Left lobe of liver (tissue), 2 donors: Measurements from ENCODE around the gene SPECC1L. TPM values are rescaled to one million over a fixed set of nuclear protein-coding genes. Genes with fewer than 3 reads are reported as not detected.

Source experiments
- ATAC-seq: fragments of 200-7000 bp; cut with Tn5 transposase; one replicate; pipeline ENCODE4 v1.9.1; 2020; ENCODE audit warnings: mild to moderate bottlenecking, moderate library complexity
- DNase-seq: peaks from one replicate; pipeline ENCODE4 v3.0.0-alpha.2; 2020; ENCODE audit warnings: low spot score
- total RNA-seq: library from RNA; stranded (reverse); gene quantifications from one replicate; pipeline ENCODE4 v1.2.1, GENCODE V29; 2021
- donor health status: DM: no; HTN: no; CAD: no; lungs with moderate emphysema.
- donor health status: DM: no; HTN: yes; CAD: no.

The SPECC1L gene
- total RNA-seq, 1 donor from 2014 or later, result 25.2 TPM

DNA sequence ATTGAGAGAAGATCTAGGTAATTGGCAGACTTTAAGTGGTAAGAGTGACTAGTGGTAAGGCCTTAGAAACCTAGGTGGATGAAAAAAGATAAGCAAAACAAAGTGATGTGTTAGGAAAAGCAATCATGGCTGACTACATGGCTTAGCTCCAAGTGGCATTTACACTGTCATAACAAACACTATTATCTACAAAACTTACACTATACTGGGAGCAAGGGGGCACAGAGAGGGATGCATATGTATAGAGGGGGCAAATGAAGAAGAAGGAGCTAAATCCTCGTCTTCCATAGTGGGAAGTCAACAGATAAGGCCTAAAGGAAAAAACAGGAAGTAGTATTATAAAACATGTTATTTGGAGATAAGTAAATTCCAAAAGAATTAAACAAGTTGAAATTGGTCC, 189.3 kb downstream of the SPECC1L start:
- ATAC-seq (no peak), DNase-seq (no peak)

DNA sequence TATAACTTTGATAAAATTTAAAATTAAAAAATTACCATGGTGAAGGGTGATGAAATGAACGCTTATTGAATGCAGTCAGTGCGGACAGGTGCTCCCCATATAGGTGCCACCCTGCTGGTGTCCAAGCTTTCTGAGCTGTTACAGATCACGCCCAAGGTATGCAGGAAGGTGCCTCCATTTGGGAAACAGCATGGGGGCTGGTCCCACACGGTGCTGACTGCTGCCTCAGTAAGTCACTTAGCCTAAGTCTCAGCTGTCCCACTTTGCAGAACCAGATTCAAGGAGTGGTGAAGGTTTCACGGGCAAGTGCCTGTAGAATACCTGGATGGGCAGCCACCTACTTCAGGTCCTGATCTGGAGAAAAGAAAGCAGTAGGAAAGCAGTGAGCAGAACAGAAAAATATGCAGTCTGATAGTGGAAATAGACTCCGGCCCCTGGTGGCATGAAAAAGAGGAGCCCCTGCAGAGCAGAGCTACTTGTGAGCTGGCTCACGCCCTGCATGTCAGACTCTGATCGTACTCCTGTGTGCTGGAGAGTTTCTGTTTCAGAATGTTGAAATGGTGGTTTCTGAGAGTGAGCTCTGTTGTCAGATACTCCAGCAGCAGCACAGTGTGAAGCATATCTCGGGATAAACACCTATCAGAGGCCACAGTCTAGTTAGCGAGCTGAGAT, 189.9 kb downstream of the SPECC1L start:
- no peak for ATAC-seq
- DNase-seq, result no peak

DNA sequence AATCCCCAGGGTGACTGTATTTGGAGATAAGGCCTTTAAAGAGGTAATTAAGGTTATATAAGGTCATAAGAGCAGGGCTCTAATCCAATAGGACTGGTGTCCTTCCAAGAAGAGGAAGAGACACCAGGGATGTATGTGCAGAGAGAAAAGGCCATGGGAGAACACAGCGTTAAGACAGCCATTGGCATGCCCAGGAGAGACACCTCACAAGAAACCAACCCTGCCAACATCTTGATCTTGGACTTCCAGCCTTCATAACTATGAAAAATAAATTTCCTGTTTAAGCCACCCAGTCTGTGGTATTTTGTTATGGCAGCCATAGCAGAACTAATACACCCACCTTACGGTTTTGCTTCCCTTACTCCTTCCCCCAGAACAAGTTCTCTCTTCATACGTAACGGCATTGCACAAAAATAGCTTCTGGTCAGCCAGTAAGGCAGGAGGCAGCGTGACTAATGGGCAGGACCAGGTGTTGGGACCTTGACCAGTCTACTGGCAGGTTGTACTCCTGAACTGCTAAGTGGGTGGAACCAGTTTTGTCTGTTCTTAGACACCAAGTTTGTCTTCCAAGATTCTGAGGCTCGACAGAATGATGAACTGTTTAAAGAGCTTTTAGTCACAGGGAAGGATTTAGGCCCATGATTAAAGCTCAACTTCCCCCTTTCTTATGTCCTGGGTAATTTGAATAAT, 192.6 kb downstream of the SPECC1L start:
- ATAC-seq (peak; percentile 76), DNase-seq (no peak)

DNA sequence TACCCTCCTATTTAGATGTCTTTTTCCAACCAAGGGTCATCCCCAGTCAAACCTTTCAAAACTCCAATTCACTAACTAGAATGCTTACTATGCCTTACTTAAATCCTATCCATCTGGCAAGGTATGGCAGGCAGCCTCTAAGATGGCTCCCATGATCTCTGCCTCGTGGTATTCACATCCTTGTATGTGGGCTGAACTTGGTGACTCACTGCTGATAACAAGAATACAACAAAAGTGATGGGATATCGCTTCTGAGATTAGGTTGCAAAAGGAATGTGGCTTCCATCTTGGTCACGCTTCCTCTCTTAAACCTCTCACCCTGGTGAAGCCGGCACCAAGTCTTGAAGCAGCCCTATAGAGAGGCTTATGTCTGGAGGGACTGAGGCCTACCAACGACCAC, 194.9 kb downstream of the SPECC1L start:
- DNase-seq (no peak), ATAC-seq (no peak)

DNA sequence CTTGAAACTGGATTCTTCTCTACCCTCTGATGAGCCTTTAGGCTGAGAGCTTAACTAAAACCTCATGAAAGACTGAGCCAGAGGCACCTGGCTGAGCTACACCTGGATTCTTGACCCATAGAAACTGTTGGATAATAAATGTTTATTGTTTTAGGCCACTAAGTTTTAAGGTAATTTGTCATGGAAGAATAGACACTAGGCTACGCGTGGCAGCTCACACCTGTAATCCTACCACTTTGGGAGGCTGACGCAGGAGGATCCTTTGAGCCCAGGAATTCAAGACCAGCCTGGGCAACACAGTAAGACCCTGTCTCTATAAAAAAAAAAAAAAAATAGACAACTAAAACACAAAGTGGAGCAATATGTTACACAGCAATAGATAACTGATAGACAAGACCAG, 195.3 kb downstream of the SPECC1L start:
- DNase-seq, result no peak
- ATAC-seq, result no peak

DNA sequence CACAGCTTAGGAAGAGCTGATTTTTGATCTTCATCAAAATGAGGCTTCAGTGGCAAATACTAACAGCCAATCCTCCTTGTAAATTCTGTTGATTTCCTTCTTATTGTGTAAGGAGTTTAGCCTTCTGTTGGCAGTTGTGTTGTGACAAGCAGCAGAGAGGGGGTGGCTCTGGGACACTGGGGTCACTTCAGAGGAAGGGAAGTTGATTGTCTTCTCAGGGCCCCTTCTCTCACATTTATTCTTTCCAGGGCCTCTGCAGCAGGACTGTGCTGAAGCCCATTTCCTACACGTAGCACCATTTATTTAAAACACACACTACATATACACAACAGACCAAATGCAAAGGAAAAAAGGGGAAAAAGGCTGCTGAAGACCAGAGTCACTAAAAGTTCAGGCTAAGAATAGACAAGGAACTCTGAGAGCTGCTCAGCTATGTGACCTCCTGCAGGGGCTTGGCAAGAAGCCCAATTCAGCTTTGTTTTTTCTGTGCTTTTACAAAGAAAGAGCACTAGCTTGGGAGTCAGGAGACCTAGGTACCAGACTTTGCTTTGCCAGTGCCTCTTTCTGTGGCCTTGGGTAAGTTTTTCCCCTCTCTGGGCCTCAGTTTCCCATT, 196.2 kb downstream of the SPECC1L start:
- DNase-seq (no peak), ATAC-seq (peak; percentile 46)

DNA sequence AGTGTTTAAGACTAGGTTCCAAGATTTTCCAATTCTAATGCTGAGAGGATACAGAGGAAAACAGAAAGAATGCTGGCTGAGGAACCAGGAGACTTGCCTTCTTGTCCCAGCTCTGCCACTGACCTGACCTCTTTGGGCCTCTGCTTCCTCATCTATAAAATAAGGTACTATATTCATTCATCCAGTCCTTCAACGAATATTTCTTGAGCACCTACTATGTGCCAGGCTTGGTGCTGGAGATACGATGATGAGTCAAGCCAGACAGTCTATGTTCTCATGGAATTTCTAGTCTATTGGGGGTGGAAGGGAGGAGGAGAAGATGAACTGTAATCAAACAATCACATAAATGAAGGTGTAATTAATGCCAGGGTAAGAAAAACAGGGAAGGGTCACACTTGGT, 196.7 kb downstream of the SPECC1L start:
- ATAC-seq, result no peak
- no peak for DNase-seq

Other genes with a start within 250 kb of the SPECC1L start
- gene SUSD2, start 89.3 kb upstream of the SPECC1L start, total RNA-seq, result 1.4 TPM
- gene GGT5, start 25.7 kb upstream of the SPECC1L start, total RNA-seq, result 11.5 TPM
- 4.1 TPM for gene ADORA2A, start 156.8 kb downstream of the SPECC1L start, total RNA-seq
- gene UPB1, start 224.5 kb downstream of the SPECC1L start, total RNA-seq, result 184 TPM